ENCODE data around the gene TP53BP1. TPM values are rescaled to one million over a fixed set of nuclear protein-coding genes. Genes with fewer than 3 reads are reported as not detected.

TP53BP1 gene
- total and polyA plus RNA-seq, 3 donors from 2014 or later, result 50.0 to 133 (median 112) TPM

DNA sequence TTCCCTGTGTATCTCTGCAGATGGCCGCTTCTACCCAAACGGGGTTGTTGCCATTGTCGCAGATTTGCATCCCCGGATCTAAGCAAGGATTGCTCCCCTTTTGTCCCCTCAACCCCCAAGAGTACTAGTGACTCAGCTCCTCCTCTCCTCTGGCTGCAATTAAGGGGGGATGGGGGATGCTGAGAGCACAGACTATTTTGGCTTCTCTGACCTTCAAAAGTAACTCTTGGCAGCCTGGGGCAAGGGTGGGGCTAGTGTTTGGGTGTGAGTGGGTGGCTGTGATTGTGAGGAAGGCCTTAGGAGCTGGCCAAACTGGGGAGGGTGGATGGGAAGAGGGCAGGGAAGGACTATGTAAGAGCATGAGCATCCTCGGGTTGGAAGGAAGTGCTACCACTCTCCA is 23.2 kb upstream of the TP53BP1 start:
- DNase-seq, result peak; percentile 61
- H3K27ac ChIP-seq, result peak overlapping the region; percentile 72 to 83
- intact Hi-C loops (cut with DNase I; ENCODE audit: low total_unique reads), result no loop called here
- no peak for TF ChIP-seq CTCF (IDR thresholded peaks at IDR 0.05)
- no peak for TF ChIP-seq POLR2A (IDR thresholded peaks at IDR 0.05)
- H3K27me3 ChIP-seq, result no peaks in the 10 kb centered on the region
- no peaks in the 10 kb centered on the region for H3K36me3 ChIP-seq (ENCODE audit: low read depth, missing control alignments)
- H3K4me3 ChIP-seq, result no peak overlapping the region
- H3K4me1 ChIP-seq, result peaks cover 28% of the 10 kb centered on the region
- H3K9me3 ChIP-seq, result no peaks in the 10 kb centered on the region
- WGBS, 2 donors, result 17 to 33% methylated on average over 5 of the region's 5 CpGs

- Histone ChIP-seq H3K4me3 (no peak overlapping the region), H3K27ac (peak overlapping the region; percentile 72 to 83), H3K36me3 (ENCODE audit: low read depth, missing control alignments) (no peaks in the 10 kb centered on the region), H3K27me3 (no peaks in the 10 kb centered on the region), H3K4me1 (peaks cover 29% of the 10 kb centered on the region), H3K9me3 (no peaks in the 10 kb centered on the region)
- intact Hi-C loops (cut with DNase I; ENCODE audit: low total_unique reads), result no loop called here
- TF ChIP-seq CTCF (IDR thresholded peaks at IDR 0.05) (no peak), POLR2A (IDR thresholded peaks at IDR 0.05) (no peak)
- whole genome bisulfite sequencing, 2 donors, result 31 to 32% methylated on average over 2 of the region's 2 CpGs
- no peak for DNase-seq
Measured at GRCh38 chr15:43515741-43516140, 22.8 kb upstream of the TP53BP1 start.

DNA sequence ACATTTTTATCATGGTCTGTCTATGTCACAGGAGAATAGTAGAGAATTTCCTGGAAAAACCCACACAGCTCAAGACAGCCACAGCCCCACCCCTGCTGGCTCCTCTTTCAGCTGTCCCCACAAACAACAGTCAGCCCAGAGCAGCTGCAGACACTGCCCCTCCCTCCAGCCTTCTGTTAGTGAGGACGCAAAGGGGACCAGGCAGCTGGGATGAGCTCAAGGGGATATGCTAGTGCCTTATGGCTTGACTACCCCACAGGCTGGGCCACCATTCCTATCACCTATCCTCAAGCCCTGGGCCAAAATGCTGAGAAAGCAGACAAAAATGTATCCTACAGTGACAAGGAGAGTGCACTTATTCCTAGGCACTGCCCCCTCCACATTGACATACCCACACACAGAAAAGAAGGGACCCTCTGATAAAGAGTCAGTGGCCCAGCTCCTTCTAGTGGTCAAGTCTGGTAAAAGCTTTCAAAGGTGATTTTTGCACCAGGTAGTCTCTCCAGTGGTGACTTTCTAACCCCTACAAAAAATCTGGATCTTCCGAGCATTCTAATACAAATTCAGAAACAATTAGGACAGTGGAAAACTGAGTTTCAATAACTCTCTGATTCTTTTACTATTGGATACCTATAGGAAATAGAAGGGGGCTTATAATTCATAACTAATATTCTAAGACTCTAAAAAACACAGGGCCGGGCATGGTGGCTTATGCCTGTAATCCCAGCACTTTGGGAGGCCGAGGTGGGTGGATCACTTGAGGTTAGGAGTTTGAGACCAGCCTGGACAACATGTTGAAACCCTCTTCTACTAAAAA is 21.5 kb upstream of the TP53BP1 start:
- peak; percentile 61 for DNase-seq
- no peak overlapping the region for H3K4me3 ChIP-seq
- H3K27ac ChIP-seq, result peak overlapping the region in 1 of 2 donors; percentile 16
- no peaks in the 10 kb centered on the region for H3K9me3 ChIP-seq
- 70 to 75% methylated on average over 4 of the region's 4 CpGs for WGBS, 2 donors
- H3K4me1 ChIP-seq, result peaks cover 36% of the 10 kb centered on the region
- TF ChIP-seq POLR2A (IDR thresholded peaks at IDR 0.05), result no peak
- TF ChIP-seq CTCF (IDR thresholded peaks at IDR 0.05), result peak; percentile 5 to 52 (median 50)
- H3K27me3 ChIP-seq, result no peaks in the 10 kb centered on the region
- intact Hi-C loops (cut with DNase I; ENCODE audit: low total_unique reads), result no loop called here
- no peaks in the 10 kb centered on the region for H3K36me3 ChIP-seq (ENCODE audit: low read depth, missing control alignments)

GRCh38 chr15:43513550-43513949 is 20.6 kb upstream of the TP53BP1 start:
- H3K36me3 ChIP-seq (ENCODE audit: low read depth, missing control alignments), result no peaks in the 10 kb centered on the region
- no peak overlapping the region for H3K27ac ChIP-seq
- intact Hi-C loops (cut with DNase I; ENCODE audit: low total_unique reads), result no loop called here
- peaks cover 43% of the 10 kb centered on the region for H3K4me1 ChIP-seq
- 78 to 87% methylated on average over 1 of the region's 1 CpG for WGBS, 2 donors
- H3K27me3 ChIP-seq, result no peaks in the 10 kb centered on the region
- H3K9me3 ChIP-seq, result no peaks in the 10 kb centered on the region
- no peak overlapping the region for H3K4me3 ChIP-seq
- TF ChIP-seq POLR2A (IDR thresholded peaks at IDR 0.05) (no peak), CTCF (IDR thresholded peaks at IDR 0.05) (no peak)
- no peak for DNase-seq

Data from testis (tissue), 3 donors.